Lung (tissue), 16 donors: ENCODE results near the gene CDH7. TPM values are rescaled to one million over a fixed set of nuclear protein-coding genes. Genes with fewer than 3 reads are reported as not detected.

Experiments
- ATAC-seq: fragments of 200-7000 bp; cut with Tn5 transposase; one replicate; pipeline ENCODE4 v1.9.1; 2020; ENCODE audit warnings: moderate number of reproducible peaks; ENCODE audit not compliant: insufficient read depth, low FRiP score
- DNase-seq, 3 donors: peaks; one replicate each; pipeline ENCODE4 v3.0.0-alpha.2; 2013 to 2017
- H3K27ac ChIP-seq, 2 donors: one replicate each; pipeline ENCODE4 v1.5.1; 2013; ENCODE audit warnings: mild to moderate bottlenecking in 2 of 2, moderate library complexity in 2 of 2, control low read depth in 1 of 2, inconsistent platforms in 1 of 2, low read depth in 1 of 2, low read length in 1 of 2
- H3K27me3 ChIP-seq, 3 donors: one replicate each; pipeline ENCODE4 v1.5.1; 2013; ENCODE audit warnings: low read length in 2 of 3; ENCODE audit not compliant: control insufficient read depth in 3 of 3, insufficient read depth in 3 of 3
- H3K36me3 ChIP-seq, 4 donors: one replicate each; pipeline ENCODE4 v1.5.1; 2013; ENCODE audit warnings: low read length in 4 of 4, mild to moderate bottlenecking in 1 of 4, moderate library complexity in 1 of 4; ENCODE audit not compliant: control insufficient read depth in 4 of 4, insufficient read depth in 4 of 4
- H3K4me1 ChIP-seq, 5 donors: one replicate each; pipeline ENCODE4 v1.5.1; 2013; ENCODE audit warnings: low read length in 5 of 5, mild to moderate bottlenecking in 2 of 5, moderate library complexity in 1 of 5; ENCODE audit not compliant: control insufficient read depth in 5 of 5, insufficient read depth in 5 of 5
- H3K4me3 ChIP-seq: one replicate; pipeline ENCODE4 v1.5.1; 2013; ENCODE audit warnings: mild to moderate bottlenecking, control low read depth, moderate library complexity
- H3K9ac ChIP-seq, 2 donors: one replicate each; pipeline ENCODE4 v1.5.1; 2013; ENCODE audit warnings: low read length in 2 of 2, control low read depth in 1 of 2; ENCODE audit not compliant: insufficient read depth in 1 of 2
- H3K9me3 ChIP-seq, 4 donors: one replicate each; pipeline ENCODE4 v1.5.1; 2013; ENCODE audit warnings: low read length in 3 of 4, mild to moderate bottlenecking in 1 of 4, moderate library complexity in 1 of 4; ENCODE audit not compliant: control insufficient read depth in 4 of 4, insufficient read depth in 3 of 4
- CTCF ChIP-seq: IDR thresholded peaks from 2 replicates; pipeline ENCODE4 v1.5.1; 2012; ENCODE audit warnings: mild to moderate bottlenecking; ENCODE audit errors: control extremely low read depth, extremely low read depth
- WGBS, 2 donors: extraction: QIAGEN DNeasy Blood & Tissue Kit; methylation state at CpG; one replicate each; pipeline ENCODE4 v1.1.7; 2013; 5-methylcytosine and 5-hydroxymethylcytosine counted together
- long read RNA-seq, 5 donors: transcript quantifications; one replicate each; lab custom pipeline, GENCODE V29; 2026
- polyA plus RNA-seq, 2 donors: library from polyadenylated mRNA; stranded (reverse); fragments of 200-250 nt; gene quantifications; one replicate each; pipeline ENCODE4 v1.2.1, GENCODE V29; 2013
- total RNA-seq, 2 donors: library from RNA; depleted of rRNA in 1 of 2; stranded (reverse); fragments of >200 nt in 1 of 2; gene quantifications; one replicate each; pipeline ENCODE4 v1.2.1, GENCODE V29; 2014 to 2021
- donor health status: control.
- donor health status: control.
- donor health status: Bipolar disorder and iron deficiency.
- donor health status: healthy.
- donor health status: DM: yes; HTN: yes; CAD: no.

Gene CDH7, protein sequence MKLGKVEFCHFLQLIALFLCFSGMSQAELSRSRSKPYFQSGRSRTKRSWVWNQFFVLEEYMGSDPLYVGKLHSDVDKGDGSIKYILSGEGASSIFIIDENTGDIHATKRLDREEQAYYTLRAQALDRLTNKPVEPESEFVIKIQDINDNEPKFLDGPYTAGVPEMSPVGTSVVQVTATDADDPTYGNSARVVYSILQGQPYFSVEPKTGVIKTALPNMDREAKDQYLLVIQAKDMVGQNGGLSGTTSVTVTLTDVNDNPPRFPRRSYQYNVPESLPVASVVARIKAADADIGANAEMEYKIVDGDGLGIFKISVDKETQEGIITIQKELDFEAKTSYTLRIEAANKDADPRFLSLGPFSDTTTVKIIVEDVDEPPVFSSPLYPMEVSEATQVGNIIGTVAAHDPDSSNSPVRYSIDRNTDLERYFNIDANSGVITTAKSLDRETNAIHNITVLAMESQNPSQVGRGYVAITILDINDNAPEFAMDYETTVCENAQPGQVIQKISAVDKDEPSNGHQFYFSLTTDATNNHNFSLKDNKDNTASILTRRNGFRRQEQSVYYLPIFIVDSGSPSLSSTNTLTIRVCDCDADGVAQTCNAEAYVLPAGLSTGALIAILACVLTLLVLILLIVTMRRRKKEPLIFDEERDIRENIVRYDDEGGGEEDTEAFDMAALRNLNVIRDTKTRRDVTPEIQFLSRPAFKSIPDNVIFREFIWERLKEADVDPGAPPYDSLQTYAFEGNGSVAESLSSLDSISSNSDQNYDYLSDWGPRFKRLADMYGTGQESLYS
- total RNA-seq (under 1 TPM in 1 of 2 donors, not detected in 1; 0.40 TPM), polyA plus RNA-seq (under 1 TPM in 1 of 2 donors, not detected in 1; 0.07 TPM)
- long read RNA-seq, donor 1: 0 reads
- long read RNA-seq, donor 2: 0 reads
- long read RNA-seq, donor 3: 0 reads
- long read RNA-seq, donor 4: 0 reads
- long read RNA-seq, donor 5: 0 reads

- peaks cover 0 to 8% (median 0%) of the 10 kb centered on the region in 5 donors for H3K4me1 ChIP-seq
- no peak for ATAC-seq
- no peak within 1 kb of the TSS for H3K27ac ChIP-seq
- no peaks in the 10 kb centered on the region for H3K36me3 ChIP-seq
- peaks cover 0 to 3% (median 0%) of the 10 kb centered on the region in 4 donors for H3K9me3 ChIP-seq
- H3K27me3 ChIP-seq: peaks cover 11 to 25% (median 18%) of the 10 kb centered on the region in 3 donors
- H3K4me3 ChIP-seq: peak within 1 kb of the TSS; percentile 24
- TF ChIP-seq CTCF: no peak
- peak within 1 kb of the TSS in 1 of 2 donors; percentile 37 for H3K9ac ChIP-seq
- peak; percentile 50 to 68 (median 61) for DNase-seq
- 1 to 2% methylated on average over 82 to 85 of the region's 85 CpGs for WGBS, 2 donors
Observed at GRCh38 chr18:65750389-65751154, at the start of gene CDH7. CDH7 (plus strand) TSS chr18:65751012; CDS start chr18:65762843, 11,831 bp downstream.

- ATAC-seq (no peak), DNase-seq (no peak)
- no peak overlapping the region for H3K27ac ChIP-seq
- no peaks in the 10 kb centered on the region for H3K4me1 ChIP-seq
- WGBS, 2 donors: 75 to 77% methylated on average over 1 of the region's 1 CpG
- TF ChIP-seq CTCF: no peak
- no peak overlapping the region for H3K9ac ChIP-seq
- peaks cover 0 to 5% (median 0%) of the 10 kb centered on the region in 4 donors for H3K9me3 ChIP-seq
- no peaks in the 10 kb centered on the region for H3K27me3 ChIP-seq
- H3K4me3 ChIP-seq: no peak overlapping the region
- H3K36me3 ChIP-seq: no peaks in the 10 kb centered on the region
Observed at GRCh38 chr18:65704046-65704445, 46.8 kb upstream of the CDH7 start.

DNA sequence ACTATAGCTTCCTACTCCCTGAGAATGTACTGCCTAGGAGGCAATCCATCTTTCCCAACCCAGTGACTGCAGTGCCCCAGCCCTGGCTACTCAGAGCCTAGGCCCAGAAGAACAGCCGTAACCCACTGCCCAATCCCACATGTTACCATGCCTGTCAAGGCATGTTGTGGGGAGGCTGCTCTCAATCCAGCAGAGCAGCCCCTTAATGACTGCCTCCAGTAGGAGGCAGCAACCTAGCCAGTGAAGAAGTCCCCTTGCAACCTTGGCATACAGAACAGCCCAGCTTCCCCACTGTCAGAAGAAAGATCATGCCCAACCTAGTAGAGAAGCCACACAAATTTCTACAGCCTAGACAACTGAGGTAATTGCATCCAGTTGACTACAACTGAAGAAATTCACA, 44.2 kb upstream of the CDH7 start:
- ATAC-seq (no peak), DNase-seq (no peak)
- no peaks in the 10 kb centered on the region for H3K4me1 ChIP-seq
- no peak overlapping the region for H3K4me3 ChIP-seq
- H3K9ac ChIP-seq: no peak overlapping the region
- H3K27ac ChIP-seq: no peak overlapping the region
- 98 to 100% methylated on average over 1 of the region's 1 CpG for WGBS, 2 donors
- H3K27me3 ChIP-seq: no peaks in the 10 kb centered on the region
- no peaks in the 10 kb centered on the region for H3K36me3 ChIP-seq
- TF ChIP-seq CTCF: no peak
- H3K9me3 ChIP-seq: no peaks in the 10 kb centered on the region
